Uterus (tissue), 2 donors: ENCODE results near the gene TMEM128.

Experiments
- CTCF ChIP-seq, 4 experiments: fragments of 200-600 bp in 2 of 4; fragments of 450-650 bp in 2 of 4; sonication (generic) in 2 of 4; IDR thresholded peaks; one replicate each; pipeline ENCODE4 v1.5.1; 2016 to 2019; ENCODE audit warnings: antibody characterized with exemption in 4 of 4, mild to moderate bottlenecking in 2 of 4, moderate library complexity in 1 of 4
- POLR2A ChIP-seq, 2 donors: fragments of 450-650 bp; IDR thresholded peaks; one replicate each; pipeline ENCODE4 v1.6.1; 2016; ENCODE audit warnings: antibody characterized with exemption in 2 of 2, mild to moderate bottlenecking in 1 of 2, moderate library complexity in 1 of 2

GRCh38 chr4:4281787-4282186, 33.8 kb upstream of the TMEM128 start:
- TF ChIP-seq CTCF (IDR thresholded peaks at IDR 0.05) (no peak), POLR2A (IDR thresholded peaks at IDR 0.05) (no peak)
